IPS-18c (cell line): ENCODE measurements around the gene RBM20.
"Not testable (repeated sequence)": the region's sequence is repeated elsewhere in the genome, so short reads cannot be mapped to it uniquely, and the experiment has no call there.

Experiments used
- H3K4me3 ChIP-seq: 2 replicates; pipeline ENCODE4 v1.7.0; 2013; ENCODE audit warnings: low read depth, mild to moderate bottlenecking, low read length, moderate library complexity; ENCODE audit not compliant: insufficient read depth
- H3K9me3 ChIP-seq: one replicate; pipeline ENCODE4 v1.6.1; 2013; ENCODE audit warnings: mild to moderate bottlenecking, low read length, moderate library complexity; ENCODE audit not compliant: control insufficient read depth, insufficient read depth

The RBM20 gene

DNA sequence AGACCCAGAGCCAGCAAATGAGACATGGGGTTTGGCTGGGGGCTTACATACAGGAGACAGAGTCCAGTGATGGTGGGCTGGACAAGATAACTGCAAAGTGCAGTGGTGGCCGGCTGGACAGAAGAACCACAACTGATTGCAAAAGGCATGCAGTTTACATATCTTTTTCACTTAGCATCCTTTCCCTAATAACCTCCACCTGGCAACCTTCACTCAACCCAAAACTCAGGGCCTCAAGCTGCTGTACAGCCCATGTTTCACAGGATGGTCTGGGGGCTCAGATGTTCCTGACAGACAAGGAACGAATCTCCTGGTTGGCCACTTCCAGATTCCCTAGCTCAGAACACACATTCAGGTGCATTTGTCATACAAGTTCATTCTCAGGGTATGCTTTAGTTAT lies 219.8 kb downstream of the RBM20 start:
- no peak overlapping the region for H3K4me3 ChIP-seq
- H3K9me3 ChIP-seq: no peaks in the 10 kb centered on the region

DNA sequence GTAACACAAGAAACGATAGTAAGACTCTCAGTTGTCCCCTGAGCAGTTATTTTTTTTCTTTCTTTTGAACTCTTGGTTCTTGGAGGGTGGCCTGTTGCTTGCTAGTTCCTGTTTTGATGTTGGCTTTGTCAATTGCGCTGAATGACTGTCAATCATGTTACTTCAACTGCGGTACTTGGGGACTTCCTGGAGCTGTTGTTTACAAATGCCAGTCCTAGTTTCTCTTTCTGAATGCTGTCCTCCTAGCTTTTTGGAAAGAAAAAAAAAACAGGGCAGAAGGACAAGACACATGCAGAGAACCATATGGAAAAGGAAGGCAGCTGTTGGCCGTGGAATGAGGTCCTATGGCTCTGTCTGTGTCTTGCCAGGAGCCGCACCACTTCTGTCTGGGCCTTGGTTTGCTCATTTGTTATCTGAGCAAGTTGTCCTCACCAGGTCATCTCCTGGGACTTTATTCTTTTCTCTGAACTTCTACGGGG lies 220.6 kb downstream of the RBM20 start:
- Histone ChIP-seq H3K9me3 (no peaks in the 10 kb centered on the region), H3K4me3 (no peak overlapping the region)

DNA sequence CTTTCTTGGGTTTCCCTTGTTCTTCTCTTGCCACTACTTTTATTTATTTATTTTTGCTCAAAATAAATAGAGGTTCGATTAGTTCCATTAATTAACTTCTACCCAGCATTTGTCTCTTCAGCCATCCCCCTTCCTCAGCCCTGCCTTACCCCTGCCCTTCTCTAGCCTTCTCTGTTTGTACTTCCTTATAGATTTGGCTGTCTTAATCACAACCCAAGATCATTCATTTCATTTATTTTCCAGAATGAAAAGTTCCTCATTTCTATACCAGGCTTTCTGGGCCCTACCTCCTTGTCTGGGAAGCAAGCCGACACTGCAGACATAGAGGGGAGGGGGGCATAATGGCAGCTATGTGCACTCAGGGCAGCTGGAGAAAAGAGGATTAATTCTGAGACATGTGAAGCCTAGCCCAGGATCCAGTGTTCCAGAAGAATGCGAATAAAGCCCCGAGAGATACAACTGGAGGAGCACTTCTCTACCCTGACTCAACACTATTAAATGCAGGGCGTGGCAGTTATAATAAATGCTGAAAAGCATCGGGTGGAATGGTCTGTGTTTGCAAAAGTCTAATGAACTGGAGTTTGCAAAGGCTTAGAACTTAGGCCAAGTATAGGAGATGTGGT lies 221.2 kb downstream of the RBM20 start:
- H3K4me3 ChIP-seq: no peak overlapping the region
- no peaks in the 10 kb centered on the region for H3K9me3 ChIP-seq

DNA sequence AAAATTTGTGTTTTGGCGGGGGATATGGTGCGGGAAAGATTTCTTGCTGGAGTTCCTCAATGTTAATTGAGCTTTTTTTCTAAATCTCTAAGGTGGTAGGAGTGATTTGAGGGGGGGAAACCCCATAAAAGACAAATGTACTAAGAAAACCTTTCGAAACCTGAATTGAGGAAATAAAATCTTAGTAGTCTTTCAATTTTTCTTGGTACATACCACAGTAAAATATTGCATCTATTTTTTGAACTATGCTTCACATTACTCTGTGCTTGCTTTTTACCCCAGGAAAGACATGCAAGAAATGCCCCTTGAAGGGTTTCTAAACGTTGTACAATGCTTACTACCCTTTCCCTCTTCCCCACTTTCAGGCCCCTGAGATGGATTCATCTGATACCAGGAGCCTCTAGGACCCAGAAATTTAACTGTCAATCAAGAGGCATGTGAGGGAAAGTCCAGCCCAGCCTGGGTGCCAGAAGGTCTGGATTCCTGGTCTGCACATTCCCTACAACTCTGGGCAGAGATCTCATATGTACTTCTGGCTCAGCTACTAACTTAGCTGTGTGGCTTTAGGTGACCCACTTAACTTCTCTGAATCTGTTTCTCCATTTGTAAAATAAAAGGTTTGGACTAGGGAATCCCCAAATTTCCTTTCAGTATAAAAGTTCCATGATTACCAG lies 221.8 kb downstream of the RBM20 start:
- Histone ChIP-seq H3K4me3 (no peak overlapping the region), H3K9me3 (no peaks in the 10 kb centered on the region)

DNA sequence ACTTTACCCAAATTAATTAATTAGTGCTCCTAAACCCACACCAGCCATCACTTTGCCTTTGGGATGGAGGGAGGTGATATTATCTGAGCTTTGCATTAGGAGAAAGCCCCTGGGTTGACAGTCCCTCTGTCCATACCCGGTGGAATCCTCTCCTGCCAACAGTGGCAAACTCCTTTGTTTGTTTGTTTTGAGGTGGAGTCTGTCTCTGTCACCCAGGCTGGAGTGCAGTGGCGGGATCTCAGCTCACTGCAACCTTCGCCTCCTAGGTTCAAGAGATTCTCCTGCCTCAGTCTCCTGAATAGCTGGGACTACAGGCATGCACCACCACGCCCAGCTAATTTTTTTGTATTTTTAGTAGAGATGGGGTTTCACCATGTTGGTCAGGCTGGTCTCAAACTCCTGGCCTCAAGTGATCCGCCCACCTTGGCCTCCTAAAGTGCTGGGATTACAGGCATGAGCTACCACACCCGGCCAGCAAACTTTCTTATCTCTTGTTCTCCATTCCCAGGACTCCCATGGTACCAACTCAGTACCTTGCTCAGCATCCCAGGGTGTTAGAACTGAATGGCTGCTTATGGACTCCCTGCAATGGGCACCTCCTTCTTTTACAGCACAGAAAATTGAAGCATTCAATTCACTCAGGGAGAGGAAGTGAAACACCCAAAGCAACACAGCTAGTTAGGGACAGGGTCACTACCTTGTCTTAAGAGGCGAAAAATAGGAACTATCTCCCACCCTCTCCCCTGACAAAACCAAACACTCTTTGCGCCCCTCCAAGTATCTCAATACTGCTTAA lies 223.1 kb downstream of the RBM20 start:
- not testable (repeated sequence) for H3K4me3 ChIP-seq, H3K9me3 ChIP-seq

DNA sequence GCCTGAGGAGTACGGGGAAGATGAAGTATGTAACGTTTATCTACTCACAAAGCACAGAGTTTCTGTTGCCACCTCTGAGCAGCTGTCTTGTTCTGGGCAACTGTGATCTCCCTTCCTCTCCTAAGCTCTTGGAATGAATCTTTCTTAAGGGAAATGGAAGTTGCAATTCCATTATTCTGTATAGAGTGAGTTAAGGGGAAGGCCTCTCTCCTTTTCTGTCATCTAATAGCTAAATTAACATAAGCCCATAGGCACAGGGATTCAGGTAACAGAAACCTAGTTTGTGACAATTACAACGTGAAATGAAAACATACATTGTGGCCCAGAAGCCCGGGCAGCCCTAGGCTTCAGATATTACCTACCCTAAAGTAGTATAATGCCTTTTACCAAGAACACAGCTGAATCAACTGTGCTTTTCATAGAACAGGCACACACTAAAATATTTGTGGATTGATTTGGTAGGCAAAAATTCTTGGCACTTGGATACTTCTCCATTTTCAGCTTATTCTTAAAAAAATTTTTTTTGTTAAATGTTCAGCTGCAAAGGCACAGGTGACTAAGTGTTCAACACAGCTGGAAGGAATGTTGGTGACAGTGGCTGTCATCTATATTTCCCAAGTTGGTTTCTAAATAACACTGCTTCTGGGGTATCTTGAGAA lies 223.8 kb downstream of the RBM20 start:
- H3K4me3 ChIP-seq: no peak overlapping the region
- H3K9me3 ChIP-seq: no peaks in the 10 kb centered on the region

DNA sequence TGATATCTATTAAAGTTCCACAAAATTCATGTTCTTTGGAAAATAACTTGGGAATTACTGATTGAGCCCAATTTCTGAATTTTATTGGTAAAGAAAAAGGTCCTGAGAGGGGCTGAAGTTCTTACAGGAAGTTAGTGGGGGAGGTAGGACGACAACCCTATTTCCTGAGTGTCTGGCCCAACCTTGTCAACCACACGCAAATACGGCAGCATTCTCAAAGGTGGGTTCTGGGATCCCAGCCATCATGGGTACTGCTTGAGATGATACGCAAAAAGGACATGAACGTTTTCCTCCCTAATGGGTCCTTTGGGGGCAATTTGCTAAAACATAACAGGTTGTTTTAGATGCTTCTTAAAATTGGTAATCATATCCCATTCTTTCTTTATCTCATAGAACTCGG lies 224.8 kb downstream of the RBM20 start:
- Histone ChIP-seq H3K4me3 (no peak overlapping the region), H3K9me3 (no peaks in the 10 kb centered on the region)

DNA sequence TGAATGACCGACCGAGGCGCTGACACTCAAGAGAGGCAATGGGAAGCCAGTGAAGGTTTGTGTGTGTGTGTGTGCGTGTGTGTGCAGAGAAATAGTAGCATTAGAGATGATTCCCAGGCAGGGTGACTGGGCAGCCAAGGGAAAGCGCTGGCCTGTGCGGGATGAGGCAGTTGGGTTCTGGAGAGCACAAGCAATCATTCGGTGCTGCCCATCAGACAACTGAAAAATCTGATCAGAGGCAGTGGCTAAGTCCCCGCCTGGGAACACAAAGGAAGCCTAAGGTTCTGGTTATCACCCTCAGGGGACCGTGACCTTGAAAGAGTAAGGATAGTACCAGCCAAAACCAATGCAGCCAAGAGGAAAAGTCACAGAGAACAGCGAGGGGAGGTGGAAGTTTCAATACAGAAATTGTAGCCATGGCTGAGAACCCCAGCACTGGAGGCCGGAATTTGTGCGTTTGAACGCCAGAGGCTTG lies 226.7 kb downstream of the RBM20 start:
- H3K9me3 ChIP-seq: no peaks in the 10 kb centered on the region
- H3K4me3 ChIP-seq: no peak overlapping the region

DNA sequence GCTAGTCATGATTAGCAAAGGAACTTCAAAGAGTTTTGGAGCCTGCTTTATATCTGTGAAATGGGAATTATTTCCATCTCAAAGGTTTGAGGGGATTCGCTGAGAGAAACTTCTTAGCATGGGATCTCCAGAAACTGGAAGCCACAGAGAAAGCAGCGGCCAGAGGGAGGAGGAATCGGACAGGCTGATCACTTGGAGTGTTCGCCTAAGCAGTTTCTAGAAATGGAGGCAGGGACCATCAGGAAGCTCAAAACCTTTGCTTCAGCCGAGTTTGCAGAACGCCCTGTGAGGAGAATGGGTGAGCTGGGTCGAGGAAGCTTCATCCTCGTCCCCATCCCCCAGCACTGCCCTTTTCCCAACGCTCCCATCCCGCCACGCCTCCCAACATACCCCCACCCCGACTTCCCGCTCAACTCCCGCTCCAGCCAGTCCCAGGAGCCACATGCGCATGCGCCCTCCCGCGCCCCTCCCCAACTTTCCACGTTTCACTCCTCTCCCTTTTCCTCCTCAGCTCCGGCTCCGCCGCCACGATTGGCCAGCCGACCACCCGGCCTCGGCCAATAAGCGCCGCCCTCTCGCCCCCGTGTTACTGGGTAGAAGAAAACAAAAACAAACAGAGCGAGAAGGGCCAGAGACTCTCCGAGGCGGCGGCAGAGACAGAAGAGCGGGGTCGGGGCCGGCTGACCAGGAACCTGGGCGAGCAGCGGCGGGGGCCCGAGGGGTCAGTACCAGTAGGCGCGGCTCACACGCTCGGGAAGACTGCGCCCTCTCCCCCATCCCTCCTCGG lies 227.4 kb downstream of the RBM20 start, which contains the start of gene PDCD4:
PDCD4 (plus strand) TSS at position 631 of the 787 bp plus-strand sequence. CDS start 4,100 bp downstream, outside the sequence.
- peak within 1 kb of the TSS; percentile 73 for H3K4me3 ChIP-seq
- H3K9me3 ChIP-seq: no peaks in the 10 kb centered on the region

DNA sequence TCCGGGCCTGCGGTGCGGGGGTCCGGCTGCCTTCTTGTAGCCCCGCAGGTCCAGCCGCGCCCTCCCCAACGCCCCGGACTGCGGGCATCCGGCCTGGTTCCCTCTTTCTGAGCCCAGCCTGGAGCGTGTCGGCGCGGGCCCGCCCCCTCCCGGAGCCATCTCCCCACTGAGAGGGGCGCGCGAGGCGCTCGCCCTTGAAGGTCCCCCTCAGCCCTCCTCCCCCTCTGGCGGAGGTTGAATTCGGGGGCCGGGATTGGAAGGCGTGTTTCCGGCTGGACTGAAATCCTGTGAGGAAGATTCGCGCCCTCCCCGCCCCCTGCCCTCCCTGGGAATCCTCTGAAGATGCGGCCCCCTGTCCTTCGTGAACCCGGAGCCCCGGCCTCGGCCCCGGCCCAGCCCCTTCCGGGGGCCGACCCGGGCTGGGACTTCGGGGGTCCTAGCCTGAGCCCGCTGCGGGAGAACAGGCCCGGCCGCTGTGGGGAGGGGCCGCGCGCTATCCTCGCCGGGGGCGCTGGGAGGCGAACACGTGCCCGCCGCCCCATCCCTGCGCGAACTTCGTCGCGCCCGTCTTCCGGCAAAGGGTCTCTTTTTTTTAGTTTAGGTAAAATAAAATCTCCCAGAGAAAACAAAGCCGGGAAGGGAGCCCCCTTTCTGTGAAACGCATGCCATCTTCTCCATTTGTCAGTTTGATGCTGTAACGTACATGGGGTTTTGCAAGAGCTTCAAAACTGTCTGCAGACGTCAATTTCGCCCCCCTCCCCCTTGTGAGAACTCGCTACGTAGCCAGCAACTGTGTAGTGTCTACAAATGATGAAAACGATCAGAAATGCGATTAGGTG lies 228.2 kb downstream of the RBM20 start:
- Histone ChIP-seq H3K9me3 (no peaks in the 10 kb centered on the region), H3K4me3 (peak overlapping the region; percentile 73)

DNA sequence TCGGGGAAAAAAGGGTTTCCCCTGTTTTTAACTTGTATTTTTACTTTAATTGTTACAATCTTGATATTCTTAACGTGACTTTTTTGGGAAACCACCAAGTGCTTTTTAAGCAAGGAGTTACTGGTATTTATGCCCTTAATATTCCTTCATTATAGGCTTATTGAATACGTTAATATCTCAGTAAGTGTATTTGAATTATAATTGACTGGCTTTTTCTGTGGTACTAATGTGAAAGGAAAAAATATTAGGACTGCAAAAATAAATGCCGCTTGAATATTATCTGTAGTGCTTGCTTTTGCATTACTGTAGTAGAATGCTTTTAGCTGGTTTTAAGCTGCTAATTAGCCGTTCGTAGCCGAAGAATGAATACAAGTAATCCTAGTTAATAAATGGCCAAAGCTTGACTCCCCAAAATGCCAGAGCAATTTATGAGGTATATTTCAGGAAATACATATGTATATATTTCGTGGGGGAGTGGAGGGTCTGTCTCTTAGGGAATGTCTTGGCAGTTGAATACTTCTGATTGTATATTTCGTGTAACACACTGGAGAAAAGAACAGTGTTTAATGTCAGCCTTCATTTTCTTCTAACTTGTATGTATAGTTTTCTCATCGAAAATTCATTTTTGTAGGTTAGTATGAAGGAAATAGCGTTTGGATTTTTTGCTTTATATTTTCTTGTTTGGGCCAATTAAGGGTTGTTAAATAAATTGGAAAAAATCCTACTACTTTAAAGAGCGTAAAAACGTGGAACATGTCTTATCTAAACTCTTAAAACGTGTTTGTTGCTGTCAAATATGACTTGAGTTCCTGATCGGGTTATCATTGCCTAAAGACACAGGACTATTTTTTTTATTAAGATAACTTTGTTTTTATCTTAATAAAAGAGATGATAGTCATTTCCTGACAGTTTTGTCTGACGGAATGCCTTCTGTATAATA lies 229.1 kb downstream of the RBM20 start:
- H3K9me3 ChIP-seq: no peaks in the 10 kb centered on the region
- peak overlapping the region; percentile 73 for H3K4me3 ChIP-seq

DNA sequence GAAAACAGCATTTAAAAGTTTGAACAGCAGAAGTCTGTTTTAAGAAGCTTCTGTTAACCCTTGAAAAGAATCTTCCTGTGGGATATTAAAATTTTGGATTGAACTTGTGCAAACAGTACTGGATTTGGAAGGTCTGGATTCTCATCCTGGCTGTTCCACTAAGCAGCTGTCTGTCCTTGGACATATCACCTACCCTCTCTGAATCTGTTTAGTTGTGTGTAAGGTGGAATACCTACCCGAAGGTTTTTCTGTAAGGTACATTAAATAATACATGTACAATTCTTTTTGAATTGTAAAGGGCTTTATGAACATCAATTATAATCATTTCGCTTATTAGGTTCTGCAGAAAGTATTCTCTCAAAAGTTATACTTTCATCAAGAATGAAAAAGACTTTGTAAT lies 229.8 kb downstream of the RBM20 start:
- H3K4me3 ChIP-seq: no peak overlapping the region
- H3K9me3 ChIP-seq: no peaks in the 10 kb centered on the region

DNA sequence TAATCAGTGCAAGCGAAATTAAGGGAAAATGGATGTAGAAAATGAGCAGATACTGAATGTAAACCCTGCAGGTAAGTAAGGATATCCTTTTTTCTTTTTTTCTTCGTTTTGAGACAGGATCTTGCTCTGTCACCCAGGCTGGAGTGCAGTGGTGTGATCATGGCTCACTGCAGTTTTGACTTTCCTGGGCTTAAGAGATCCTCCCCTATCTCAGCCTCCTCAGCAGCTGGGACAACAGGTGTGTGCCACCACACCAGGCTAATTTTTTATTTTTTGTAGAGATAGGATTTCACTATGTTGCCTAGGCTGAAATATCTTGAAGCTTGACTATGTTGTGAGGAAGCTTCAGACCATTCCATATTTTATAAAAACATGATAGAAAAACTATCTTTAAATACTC lies 231.9 kb downstream of the RBM20 start:
- Histone ChIP-seq H3K4me3 (no peak overlapping the region), H3K9me3 (no peaks in the 10 kb centered on the region)

DNA sequence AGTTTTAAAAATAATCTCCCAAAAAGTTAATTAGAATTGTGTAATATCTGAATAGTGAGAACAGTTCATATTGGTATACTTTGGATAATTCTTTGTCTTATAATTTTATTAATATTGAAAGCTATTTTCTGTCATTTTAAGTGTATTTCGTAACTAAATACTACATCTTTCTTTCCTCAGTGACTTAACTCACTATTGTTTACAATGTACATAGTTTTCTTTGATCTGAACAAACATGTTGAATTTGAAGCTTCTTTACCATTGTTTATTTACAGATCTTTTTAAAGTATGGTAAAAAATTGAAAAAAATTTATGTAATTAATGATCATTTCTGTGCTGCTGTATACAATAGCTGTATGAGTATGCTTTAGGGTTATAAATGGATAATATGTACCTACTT lies 232.7 kb downstream of the RBM20 start:
- no peaks in the 10 kb centered on the region for H3K9me3 ChIP-seq
- H3K4me3 ChIP-seq: no peak overlapping the region

DNA sequence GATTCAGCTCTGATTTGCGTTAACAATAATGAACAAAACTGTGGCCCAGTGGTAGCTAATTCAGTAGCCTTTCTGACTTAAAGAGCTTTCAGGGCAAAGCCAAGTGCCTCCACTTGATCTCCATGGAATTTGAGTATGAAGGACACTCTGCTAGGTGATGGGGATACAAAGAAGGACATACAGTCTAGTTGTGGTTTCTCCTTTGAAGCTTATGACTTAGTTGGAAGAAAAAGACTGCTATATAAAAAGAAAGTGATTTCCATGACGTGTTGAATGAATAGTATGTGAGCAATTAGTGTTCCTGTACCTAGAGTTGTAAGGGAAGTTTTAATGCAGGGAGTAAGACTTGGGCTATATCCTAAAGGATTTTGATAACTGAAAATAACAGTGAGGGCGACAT lies 235.9 kb downstream of the RBM20 start:
- no peak overlapping the region for H3K4me3 ChIP-seq
- no peaks in the 10 kb centered on the region for H3K9me3 ChIP-seq
